IMR-90 (cell line): Measurements from ENCODE around the gene SRP14. TPM values are rescaled to one million over a fixed set of nuclear protein-coding genes. Genes with fewer than 3 reads are reported as not detected.
A peak's percentile ranks its signal among the peaks of the same experiment; 100 is the strongest.

Experiments used
- ATAC-seq: fragments of 200-7000 bp; cut with Tn5 transposase; 2 replicates; pipeline ENCODE4 v1.9.1; 2020; ENCODE audit warnings: low read depth, mild to moderate bottlenecking, moderate library complexity
- BruUV-seq: library from RNA; stranded (reverse); fragments of 400-500 nt; replicated peaks from 2 replicates; lab custom pipeline; 2021; lab: Mats Ljungman, UMichigan
- CTCF ChIA-PET: fragments of 300-600 bp; formaldehyde crosslinking; extraction: SDS; loops from one replicate; lab custom pipeline; 2021; ENCODE audit warnings: antibody characterized with exemption; lab: Yijun Ruan, JAX
- POLR2A ChIA-PET: fragments of 300-600 bp; sonication (Branson Sonifier 250); formaldehyde crosslinking; loops from one replicate; lab custom pipeline; 2022; ENCODE audit warnings: antibody characterized with exemption; ENCODE audit not compliant: unreplicated experiment; lab: Charles Lee
- DNase-seq: peaks from one replicate; pipeline ENCODE4 v3.0.0; 2013
- H2AFZ ChIP-seq: replicated peaks from 2 replicates; pipeline ENCODE3; 2013; ENCODE audit warnings: low read length, mild to moderate bottlenecking; ENCODE audit not compliant: poor library complexity
- H2AK5ac ChIP-seq: 2 replicates; pipeline ENCODE4 v1.6.1; 2013; ENCODE audit warnings: low read depth, low read length, inconsistent platforms
- H2AK9ac ChIP-seq: replicated peaks from 2 replicates; pipeline ENCODE3; 2013; ENCODE audit warnings: mild to moderate bottlenecking, low read depth, low read length, moderate library complexity; ENCODE audit not compliant: poor library complexity
- H2BK120ac ChIP-seq: 2 replicates; pipeline ENCODE4 v1.6.1; 2013; ENCODE audit warnings: low read depth, low read length, inconsistent platforms
- H2BK15ac ChIP-seq: 3 replicates; pipeline ENCODE4 v1.6.1; 2013; ENCODE audit warnings: low read depth, low read length, inconsistent platforms
- H2BK20ac ChIP-seq: 2 replicates; pipeline ENCODE4 v1.6.1; 2013; ENCODE audit warnings: low read depth, mild to moderate bottlenecking, inconsistent platforms, low read length, moderate library complexity
- H2BK5ac ChIP-seq: 2 replicates; pipeline ENCODE4 v1.6.1; 2013; ENCODE audit warnings: mild to moderate bottlenecking, low read depth, low read length, inconsistent platforms; ENCODE audit not compliant: poor library complexity, severe bottlenecking
- H3K14ac ChIP-seq: replicated peaks from 2 replicates; pipeline ENCODE4 v1.6.1; 2013; ENCODE audit warnings: low read depth, low read length, inconsistent platforms
- H3K18ac ChIP-seq: 2 replicates; pipeline ENCODE4 v1.6.1; 2013; ENCODE audit warnings: low read depth, low read length, control low read depth
- H3K23ac ChIP-seq: 2 replicates; pipeline ENCODE4 v1.6.1; 2013; ENCODE audit warnings: low read depth, low read length, inconsistent platforms
- H3K27ac ChIP-seq: 2 replicates; pipeline ENCODE4 v1.5.1; 2013; ENCODE audit warnings: mild to moderate bottlenecking, control low read depth, low read length; ENCODE audit not compliant: insufficient read depth
- H3K27me3 ChIP-seq: 2 replicates; pipeline ENCODE4 v1.6.1; 2013; ENCODE audit warnings: low read length; ENCODE audit not compliant: control insufficient read depth, insufficient read depth
- H3K36me3 ChIP-seq: 2 replicates; pipeline ENCODE4 v1.6.1; 2013; ENCODE audit warnings: low read length, mixed read lengths; ENCODE audit not compliant: control insufficient read depth, insufficient read depth
- H3K4ac ChIP-seq: 2 replicates; pipeline ENCODE4 v1.6.1; 2013; ENCODE audit warnings: low read depth, low read length, inconsistent platforms
- H3K4me1 ChIP-seq: 2 replicates; pipeline ENCODE4 v1.6.1; 2013; ENCODE audit warnings: low read length, mixed read lengths; ENCODE audit not compliant: control insufficient read depth, insufficient read depth
- H3K4me2 ChIP-seq: 2 replicates; pipeline ENCODE4 v1.6.1; 2013; ENCODE audit warnings: low read depth, mild to moderate bottlenecking, control low read depth, low read length, moderate library complexity
- H3K4me3 ChIP-seq: 2 replicates; pipeline ENCODE4 v1.5.1; 2013; ENCODE audit warnings: low read depth, mild to moderate bottlenecking, control low read depth, low read length, moderate library complexity; ENCODE audit not compliant: insufficient read depth
- H3K56ac ChIP-seq: 2 replicates; pipeline ENCODE4 v1.6.1; 2013; ENCODE audit warnings: low read length, inconsistent platforms; ENCODE audit not compliant: insufficient read depth; ENCODE audit errors: extremely low read depth
- H3K79me1 ChIP-seq, 2 experiments: 2 replicates each; pipeline ENCODE4 v1.6.1; 2013; ENCODE audit warnings: low read length in 2 of 2, inconsistent platforms in 1 of 2, low read depth in 1 of 2
- H3K9ac ChIP-seq: 2 replicates; pipeline ENCODE4 v1.6.1; 2013; ENCODE audit warnings: low read depth, low read length, control low read depth
- H3K9me1 ChIP-seq: 2 replicates; pipeline ENCODE4 v1.6.1; 2013; ENCODE audit warnings: low read length, inconsistent platforms; ENCODE audit not compliant: insufficient read depth
- H3K9me3 ChIP-seq: 2 replicates; pipeline ENCODE4 v1.6.1; 2013; ENCODE audit warnings: low read length; ENCODE audit not compliant: control insufficient read depth, insufficient read depth
- H4K20me1 ChIP-seq: 2 replicates; pipeline ENCODE4 v1.6.1; 2013; ENCODE audit warnings: low read length, inconsistent platforms; ENCODE audit not compliant: insufficient read depth
- H4K5ac ChIP-seq: 2 replicates; pipeline ENCODE4 v1.6.1; 2013; ENCODE audit warnings: mild to moderate bottlenecking, low read depth, low read length, control low read depth
- H4K8ac ChIP-seq, 2 experiments: 2 replicates each; pipeline ENCODE4 v1.6.1; 2013; ENCODE audit warnings: low read depth in 2 of 2, low read length in 2 of 2, control low read depth in 1 of 2, inconsistent platforms in 1 of 2
- H4K91ac ChIP-seq: 2 replicates; pipeline ENCODE4 v1.6.1; 2013; ENCODE audit warnings: low read depth, low read length, inconsistent platforms; ENCODE audit not compliant: insufficient read depth
- BHLHE40 ChIP-seq: fragments of 150-350 bp; IDR thresholded peaks from 2 replicates; pipeline ENCODE4 v1.6.1; 2016; ENCODE audit warnings: mild to moderate bottlenecking, low read depth, low read length
- CEBPB ChIP-seq: IDR thresholded peaks from 2 replicates; pipeline ENCODE4 v1.6.1; 2012; ENCODE audit warnings: low read depth, low read length, improper control_type of control experiment
- CHD1 ChIP-seq: IDR thresholded peaks from 2 replicates; pipeline ENCODE4 v1.6.1; 2012; ENCODE audit warnings: low read depth, low read length, improper control_type of control experiment
- CTCF ChIP-seq: conservative IDR thresholded peaks from 2 replicates; pipeline ENCODE4 v1.5.1; 2012; ENCODE audit warnings: mild to moderate bottlenecking, low read depth, low read length, improper control_type of control experiment
- ELK1 ChIP-seq: fragments of 150-350 bp; IDR thresholded peaks from 2 replicates; pipeline ENCODE4 v1.6.1; 2016; ENCODE audit warnings: low read depth, mild to moderate bottlenecking, low read length, moderate library complexity, borderline replicate concordance
- FOS ChIP-seq: fragments of 150-350 bp; IDR thresholded peaks from 2 replicates; pipeline ENCODE4 v1.6.1; 2016; ENCODE audit warnings: low read depth, low read length
- MAFK ChIP-seq: IDR thresholded peaks from 2 replicates; pipeline ENCODE4 v1.6.1; 2012; ENCODE audit warnings: low read depth, low read length, improper control_type of control experiment
- MAZ ChIP-seq: IDR thresholded peaks from 2 replicates; pipeline ENCODE4 v1.6.1; 2012; ENCODE audit warnings: low read depth, mild to moderate bottlenecking, low read length, improper control_type of control experiment, moderate library complexity, borderline replicate concordance
- MXI1 ChIP-seq: IDR thresholded peaks from 2 replicates; pipeline ENCODE4 v1.6.1; 2012; ENCODE audit warnings: low read depth, mild to moderate bottlenecking, low read length, moderate library complexity, borderline replicate concordance
- NFE2L2 ChIP-seq: fragments of 150-350 bp; IDR thresholded peaks from 2 replicates; pipeline ENCODE4 v1.6.1; 2016; ENCODE audit warnings: low read depth, mild to moderate bottlenecking, low read length
- POLR2A ChIP-seq: IDR thresholded peaks from 2 replicates; pipeline ENCODE4 v1.6.1; 2012; ENCODE audit warnings: mild to moderate bottlenecking, low read depth, low read length
- RAD21 ChIP-seq: IDR thresholded peaks from 2 replicates; pipeline ENCODE4 v1.6.1; 2012; ENCODE audit warnings: low read length, improper control_type of control experiment
- RCOR1 ChIP-seq: IDR thresholded peaks from 2 replicates; pipeline ENCODE4 v1.6.1; 2012; ENCODE audit warnings: mild to moderate bottlenecking, low read length, improper control_type of control experiment; ENCODE audit not compliant: insufficient replicate concordance
- RFX5 ChIP-seq: IDR thresholded peaks from 2 replicates; pipeline ENCODE4 v1.8.0; 2012; ENCODE audit warnings: low read depth, mild to moderate bottlenecking, low read length, moderate library complexity
- SMC3 ChIP-seq: fragments of 150-350 bp; IDR thresholded peaks from 2 replicates; pipeline ENCODE4 v1.6.1; 2016; ENCODE audit warnings: low read depth, mild to moderate bottlenecking, antibody characterized with exemption, low read length, moderate library complexity
- USF2 ChIP-seq: fragments of 150-350 bp; IDR thresholded peaks from 2 replicates; pipeline ENCODE4 v1.6.1; 2017; ENCODE audit warnings: mild to moderate bottlenecking, antibody characterized with exemption, low read length, low read depth
- WGBS, 2 experiments: methylation state at CpG; one replicate each; pipeline versions ENCODE4 v1.1.5 to v1.1.7; 2013; ENCODE audit warnings: missing lambda C conversion rate in 2 of 2; ENCODE audit not compliant: insufficient read length in 1 of 2; ENCODE audit errors: extremely low coverage in 2 of 2; 5-methylcytosine and 5-hydroxymethylcytosine counted together
- dilution Hi-C: fragments of 300-500 bp; cut with HindIII; formaldehyde crosslinking; loops from one replicate; pipeline ENCODE4 v1.14.3; 2018; ENCODE audit warnings: low sequenced_read_pairs; ENCODE audit not compliant: unreplicated experiment
- in situ Hi-C: fragments of 300-500 bp; cut with MboI; formaldehyde crosslinking; loops from 3 replicates; pipeline ENCODE4 v1.14.3; 2019; ENCODE audit warnings: low sequenced_read_pairs, inconsistent platforms, mixed read lengths
- intact Hi-C: fragments of 100-400 bp; cut with micrococcal nuclease; formaldehyde crosslinking; loops from 2 replicates; pipeline ENCODE4 v1.10.0; 2022
- polyA plus RNA-seq, 3 experiments: library from polyadenylated mRNA; depleted of rRNA; stranded (reverse); fragments of >200 nt; gene quantifications; 2 replicates each; pipeline ENCODE4 v1.2.3, GENCODE V29; 2012; ENCODE audit warnings: low replicate concordance in 1 of 3
- total RNA-seq: library from RNA; depleted of rRNA; stranded (reverse); fragments of >200 nt; gene quantifications from 2 replicates; pipeline ENCODE4 v1.2.3, GENCODE V29; 2012

SRP14 gene
- total and polyA plus RNA-seq, 2 of the 4 experiments (the other 2 are of a cell fraction): 106 to 295 TPM

GRCh38 chr15:40040293-40040635 is 1.3 kb upstream of the SRP14 start:
- no peak overlapping the region; the same call in 1 of the 2 replicates for H2AK5ac ChIP-seq
- intact Hi-C loops: no loop called here
- H2AFZ ChIP-seq: no peak overlapping the region
- H3K23ac ChIP-seq: no peak overlapping the region
- CTCF ChIA-PET: interaction anchor here (0.9 to 1.3 kb wide), 2 partner anchors 178 to 234 kb away, joined by 3 to 5 read pairs; no protein-coding TSS in a partner anchor
- H2BK5ac ChIP-seq: no peak overlapping the region
- no peak overlapping the region for H2BK20ac ChIP-seq
- TF ChIP-seq RCOR1 (no peak), SMC3 (no peak), CTCF (no peak), MAZ (no peak), CEBPB (no peak), RFX5 (no peak), ELK1 (no peak), MAFK (no peak), RAD21 (no peak), CHD1 (no peak), FOS (no peak), NFE2L2 (no peak), POLR2A (no peak), MXI1 (no peak), BHLHE40 (no peak), USF2 (no peak)
- H3K4me1 ChIP-seq: peaks cover 3% of the 10 kb centered on the region; the same call in 1 of the 2 replicates
- H2BK120ac ChIP-seq: no peak overlapping the region
- H3K4me3 ChIP-seq: no peak overlapping the region
- no peak for ATAC-seq
- 78% methylated on average over 5 of the region's 6 CpGs; no CpG with 5 or more reads in 1 of the 2 experiments for WGBS, 2 experiments
- no peak overlapping the region for H2BK15ac ChIP-seq
- peak overlapping the region; percentile 67 for H2AK9ac ChIP-seq
- H4K5ac ChIP-seq: no peak overlapping the region
- BruUV-seq: no TSS peak
- no peak overlapping the region; the same call in 1 of the 2 replicates for H3K4me2 ChIP-seq
- H3K27ac ChIP-seq: no peak overlapping the region
- 0 out of 2 replicates have a peak, but pooled peaks cover 4% of the 10 kb centered on the region for H3K9me1 ChIP-seq
- peaks cover 10 to 42% of the 10 kb centered on the region in 2 experiments for H3K79me1 ChIP-seq
- peak overlapping the region in 1 of 2 experiments; percentile 53; a peak in 1 of 4 replicates for H4K8ac ChIP-seq
- peaks cover 10% of the 10 kb centered on the region; the same call in 1 of the 2 replicates for H4K20me1 ChIP-seq
- POLR2A ChIA-PET: no interaction called here
- H3K36me3 ChIP-seq: peaks cover 9% of the 10 kb centered on the region
- H3K9ac ChIP-seq: no peak overlapping the region
- H3K4ac ChIP-seq: peak overlapping the region; percentile 0; the same call in 1 of the 2 replicates
- no peaks in the 10 kb centered on the region for H3K9me3 ChIP-seq
- H3K27me3 ChIP-seq: no peaks in the 10 kb centered on the region
- no peak overlapping the region for H3K14ac ChIP-seq
- no peak for DNase-seq
- in situ Hi-C loops: loop anchor here (10.0 kb wide), 1 partner anchor 385 kb away; no protein-coding TSS in a partner anchor
- no peak overlapping the region; the same call in 1 of the 2 replicates for H3K56ac ChIP-seq
- no peak overlapping the region for H4K91ac ChIP-seq
- dilution Hi-C loops: no loop called here
- no peak overlapping the region for H3K18ac ChIP-seq
